ENCODE measurements around the gene FILIP1. TPM values are rescaled to one million over a fixed set of nuclear protein-coding genes. Genes with fewer than 3 reads are reported as not detected.

FILIP1 gene
- total RNA-seq, 1 experiment from 2014 or later, result not detected

- Histone ChIP-seq H4K20me1 (ENCODE audit: low read length) (no peaks in the 10 kb centered on the region), H3K27ac (ENCODE audit: low read length) (no peak overlapping the region), H3K79me2 (ENCODE audit: low read length) (no peaks in the 10 kb centered on the region), H3K9ac (ENCODE audit: low read length) (no peak overlapping the region), H3K4me3 (ENCODE audit: low read length) (no peak overlapping the region), H3K9me3 (ENCODE audit: low read length) (no peaks in the 10 kb centered on the region), H3F3A (ENCODE audit: low read length, unreplicated experiment) (no peaks in the 10 kb centered on the region), H3K4me1 (ENCODE audit: insufficient read depth, low read length) (no peaks in the 10 kb centered on the region), H2AFZ (ENCODE audit: low read length) (no peak overlapping the region), H3K36me3 (ENCODE audit: low read depth, low read length) (no peaks in the 10 kb centered on the region), H3K9me2 (replicated peaks; ENCODE audit: low read length) (no peaks in the 10 kb centered on the region), H3K4me2 (ENCODE audit: low read length) (no peak overlapping the region), H3K27me3 (ENCODE audit: low read length) (no peaks in the 10 kb centered on the region)
- CTCF ChIA-PET, result no interaction called here
- no peak for DNase-seq
- no peak for TF ChIP-seq EZH2 (IDR thresholded peaks at IDR 0.05; ENCODE audit: low read length, unreplicated experiment)
- TF ChIP-seq, protein P1, sequence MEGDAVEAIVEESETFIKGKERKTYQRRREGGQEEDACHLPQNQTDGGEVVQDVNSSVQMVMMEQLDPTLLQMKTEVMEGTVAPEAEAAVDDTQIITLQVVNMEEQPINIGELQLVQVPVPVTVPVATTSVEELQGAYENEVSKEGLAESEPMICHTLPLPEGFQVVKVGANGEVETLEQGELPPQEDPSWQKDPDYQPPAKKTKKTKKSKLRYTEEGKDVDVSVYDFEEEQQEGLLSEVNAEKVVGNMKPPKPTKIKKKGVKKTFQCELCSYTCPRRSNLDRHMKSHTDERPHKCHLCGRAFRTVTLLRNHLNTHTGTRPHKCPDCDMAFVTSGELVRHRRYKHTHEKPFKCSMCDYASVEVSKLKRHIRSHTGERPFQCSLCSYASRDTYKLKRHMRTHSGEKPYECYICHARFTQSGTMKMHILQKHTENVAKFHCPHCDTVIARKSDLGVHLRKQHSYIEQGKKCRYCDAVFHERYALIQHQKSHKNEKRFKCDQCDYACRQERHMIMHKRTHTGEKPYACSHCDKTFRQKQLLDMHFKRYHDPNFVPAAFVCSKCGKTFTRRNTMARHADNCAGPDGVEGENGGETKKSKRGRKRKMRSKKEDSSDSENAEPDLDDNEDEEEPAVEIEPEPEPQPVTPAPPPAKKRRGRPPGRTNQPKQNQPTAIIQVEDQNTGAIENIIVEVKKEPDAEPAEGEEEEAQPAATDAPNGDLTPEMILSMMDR (conservative IDR thresholded peaks at IDR 0.05; ENCODE audit: low read depth, low read length), result no peak
- no peak for TF ChIP-seq EZH2phosphoT487 (IDR thresholded peaks at IDR 0.05; ENCODE audit: borderline replicate concordance, low read length)
- ATAC-seq, result no peak
- intact Hi-C loops (cut with micrococcal nuclease), result no loop called here
- POLR2A ChIA-PET (ENCODE audit: unreplicated experiment), result no interaction called here
- no TSS peak for BruUV-seq (replicated peaks)
Measured at GRCh38 chr6:75315978-75316377, 177.6 kb downstream of the FILIP1 start.

- ChIA-PET POLR2A (ENCODE audit: unreplicated experiment) (no interaction called here), CTCF (no interaction called here)
- no peaks in the 10 kb centered on the region for H3K27me3 ChIP-seq (ENCODE audit: low read length)
Measured at GRCh38 chr6:75308250-75308988, 185.2 kb downstream of the FILIP1 start.

More at GRCh38 chr6:75308250-75308988, 185.2 kb downstream of the FILIP1 start:
- no peaks in the 10 kb centered on the region for H4K20me1 ChIP-seq (ENCODE audit: low read length)
- DNase-seq (no peak), ATAC-seq (no peak)
- no peaks in the 10 kb centered on the region for H3K4me1 ChIP-seq (ENCODE audit: insufficient read depth, low read length)
- no peak overlapping the region for H2AFZ ChIP-seq (ENCODE audit: low read length)
- no peaks in the 10 kb centered on the region for H3K9me3 ChIP-seq (ENCODE audit: low read length)
- no TSS peak for BruUV-seq (replicated peaks)
- no peaks in the 10 kb centered on the region for H3K36me3 ChIP-seq (ENCODE audit: low read depth, low read length)
- H3K4me3 ChIP-seq (ENCODE audit: low read length), result no peak overlapping the region
- H3K9me2 ChIP-seq (replicated peaks; ENCODE audit: low read length), result no peaks in the 10 kb centered on the region
- no peak for TF ChIP-seq EZH2phosphoT487 (IDR thresholded peaks at IDR 0.05; ENCODE audit: borderline replicate concordance, low read length)
- TF ChIP-seq EZH2 (IDR thresholded peaks at IDR 0.05; ENCODE audit: low read length, unreplicated experiment), result no peak
- TF ChIP-seq, protein P1 (conservative IDR thresholded peaks at IDR 0.05; ENCODE audit: low read depth, low read length), result no peak
- no peak overlapping the region for H3K27ac ChIP-seq (ENCODE audit: low read length)
- H3K79me2 ChIP-seq (ENCODE audit: low read length), result no peaks in the 10 kb centered on the region
- no peaks in the 10 kb centered on the region for H3F3A ChIP-seq (ENCODE audit: low read length, unreplicated experiment)
- intact Hi-C loops (cut with micrococcal nuclease), result no loop called here
- no peak overlapping the region for H3K9ac ChIP-seq (ENCODE audit: low read length)
- H3K4me2 ChIP-seq (ENCODE audit: low read length), result no peak overlapping the region
